Adrenal gland (tissue), 12 donors: Measurements from ENCODE around the gene CES5A. TPM values are rescaled to one million over a fixed set of nuclear protein-coding genes. Genes with fewer than 3 reads are reported as not detected.
A peak's percentile ranks its signal among the peaks of the same experiment; 100 is the strongest.
"Not testable (repeated sequence)": the region's sequence is repeated elsewhere in the genome, so short reads cannot be mapped to it uniquely, and the experiment has no call there.

Experiments used
- DNase-seq, 7 donors: peaks; one replicate each; pipeline ENCODE4 v3.0.0-alpha.2; 2019 to 2020
- H3K27ac ChIP-seq, 5 donors: fragments of 200-600 bp; sonication (generic) in 4 of 5; 1 replicate in 3 of 5; 2 replicates in 2 of 5; pipeline versions ENCODE4 v1.5.1 to v1.8.0; 2016 to 2020; ENCODE audit warnings: mild to moderate bottlenecking in 1 of 5
- H3K27me3 ChIP-seq: fragments of 200-600 bp; 2 replicates; pipeline ENCODE4 v1.8.0; 2021
- H3K36me3 ChIP-seq, 2 donors: fragments of 200-600 bp; replicated peaks in 1 of 2; 1 replicate in 1 of 2; 2 replicates in 1 of 2; pipeline versions ENCODE4 v1.5.1 to v1.8.0; 2018 to 2022
- H3K4me1 ChIP-seq, 2 donors: fragments of 200-600 bp; replicated peaks in 1 of 2; 1 replicate in 1 of 2; 2 replicates in 1 of 2; pipeline versions ENCODE4 v1.5.1 to v1.8.0; 2018 to 2021
- H3K4me3 ChIP-seq, 4 donors: fragments of 200-600 bp; sonication (generic) in 3 of 4; one replicate each; pipeline ENCODE4 v1.5.1; 2016 to 2018
- H3K9me3 ChIP-seq, 3 donors: fragments of 200-600 bp; sonication (generic) in 1 of 3; replicated peaks in 1 of 3; 1 replicate in 2 of 3; 2 replicates in 1 of 3; pipeline versions ENCODE4 v1.5.1 to v1.8.0; 2016 to 2021
- POLR2A ChIP-seq, 2 donors: fragments of 450-650 bp; IDR thresholded peaks; one replicate each; pipeline ENCODE4 v1.6.1; 2017; ENCODE audit warnings: antibody characterized with exemption in 2 of 2, mild to moderate bottlenecking in 2 of 2, moderate library complexity in 1 of 2
- WGBS, 4 donors: extraction: QIAGEN DNeasy Blood & Tissue Kit in 2 of 4; methylation state at CpG; one replicate each; pipeline versions ENCODE4 v1.1.5 to v1.1.7; 2013 to 2017; 5-methylcytosine and 5-hydroxymethylcytosine counted together
- intact Hi-C, 2 donors: fragments of 100-400 bp; cut with DNase I; formaldehyde crosslinking; loops; one replicate each; pipeline versions ENCODE4 v1.14.1 to v1.15.0; 2022 to 2023
- polyA plus RNA-seq, 3 donors: library from polyadenylated mRNA; stranded (reverse); fragments of 200-250 nt in 2 of 3; fragments of 350-450 nt in 1 of 3; fragmentation: Illumina TruSeq in 1 of 3; extraction: RNeasy Lipid Tissue Mini Kit (QIAGEN cat#74804) in 1 of 3; gene quantifications; one replicate each; pipeline ENCODE4 v1.2.3, GENCODE V29; 2013 to 2014
- total RNA-seq, 9 donors: library from RNA; depleted of rRNA in 4 of 9; stranded (reverse); fragments of >200 nt in 4 of 9; fragments of 120-200 nt in 1 of 9; fragmentation: NEBNext Ultra II Directional in 1 of 9; extraction: Animal tissue kit (Norgen Biotek cat#: 25700) in 1 of 9; gene quantifications; one replicate each; pipeline versions ENCODE4 v1.1.0 to v1.2.4, GENCODE V29; 2013 to 2023
- TF ChIP-seq, protein P1 (sequence below), 6 experiments: fragments of 450-650 bp in 4 of 6; fragments of 200-600 bp in 2 of 6; sonication (generic) in 1 of 6; IDR thresholded peaks; 1 replicate in 5 of 6; 2 replicates in 1 of 6; pipeline versions ENCODE4 v1.5.1 to v1.8.0; 2016 to 2021; ENCODE audit warnings: antibody characterized with exemption in 6 of 6, mild to moderate bottlenecking in 2 of 6, moderate library complexity in 1 of 6
- donor health status: healthy with polysubstance abuse.
- donor health status: Bipolar disorder and iron deficiency.
- donor health status: DM: yes; HTN: yes; CAD: no.
- donor health status: DM: no; HTN: no; CAD: no.
- donor health status: DM: no; HTN: no; CAD: no.
- donor health status: DM: yes; HTN: yes; CAD: no.

CES5A gene
- total and polyA plus RNA-seq, 12 donors = 0.07 to 0.67 (median 0.43) TPM; not detected in 8

DNA sequence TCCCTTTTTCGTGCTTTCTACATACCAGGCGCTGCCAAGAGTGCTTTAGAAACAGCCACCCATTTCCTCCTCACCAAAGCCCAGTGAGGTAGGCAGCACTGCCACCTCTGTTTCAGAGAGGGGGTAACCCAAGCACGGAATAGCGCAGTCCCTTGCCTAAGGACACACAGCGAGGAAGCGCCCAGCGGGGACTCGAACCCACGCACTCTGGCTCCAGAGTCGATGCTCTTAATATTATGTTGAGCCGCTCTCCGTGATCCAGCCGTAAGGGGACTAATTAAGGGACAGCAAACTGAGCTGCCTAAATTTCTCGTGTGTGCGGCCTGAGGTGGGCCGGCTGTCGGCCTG, 42.8 kb downstream of the CES5A start:
- no peaks in the 10 kb centered on the region for H3K27me3 ChIP-seq
- no peak overlapping the region for H3K4me3 ChIP-seq
- peaks cover 7 to 10% of the 10 kb centered on the region in 2 donors for H3K4me1 ChIP-seq
- no peaks in the 10 kb centered on the region for H3K9me3 ChIP-seq
- intact Hi-C loops = no loop called here
- WGBS, 4 donors = 83 to 94% (median 86%) methylated on average over 12 to 17 of the region's 17 CpGs
- no peaks in the 10 kb centered on the region for H3K36me3 ChIP-seq
- DNase-seq = no peak
- H3K27ac ChIP-seq = no peak overlapping the region
- TF ChIP-seq POLR2A (IDR thresholded peaks at IDR 0.05) = no peak
- TF ChIP-seq, protein P1, sequence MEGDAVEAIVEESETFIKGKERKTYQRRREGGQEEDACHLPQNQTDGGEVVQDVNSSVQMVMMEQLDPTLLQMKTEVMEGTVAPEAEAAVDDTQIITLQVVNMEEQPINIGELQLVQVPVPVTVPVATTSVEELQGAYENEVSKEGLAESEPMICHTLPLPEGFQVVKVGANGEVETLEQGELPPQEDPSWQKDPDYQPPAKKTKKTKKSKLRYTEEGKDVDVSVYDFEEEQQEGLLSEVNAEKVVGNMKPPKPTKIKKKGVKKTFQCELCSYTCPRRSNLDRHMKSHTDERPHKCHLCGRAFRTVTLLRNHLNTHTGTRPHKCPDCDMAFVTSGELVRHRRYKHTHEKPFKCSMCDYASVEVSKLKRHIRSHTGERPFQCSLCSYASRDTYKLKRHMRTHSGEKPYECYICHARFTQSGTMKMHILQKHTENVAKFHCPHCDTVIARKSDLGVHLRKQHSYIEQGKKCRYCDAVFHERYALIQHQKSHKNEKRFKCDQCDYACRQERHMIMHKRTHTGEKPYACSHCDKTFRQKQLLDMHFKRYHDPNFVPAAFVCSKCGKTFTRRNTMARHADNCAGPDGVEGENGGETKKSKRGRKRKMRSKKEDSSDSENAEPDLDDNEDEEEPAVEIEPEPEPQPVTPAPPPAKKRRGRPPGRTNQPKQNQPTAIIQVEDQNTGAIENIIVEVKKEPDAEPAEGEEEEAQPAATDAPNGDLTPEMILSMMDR (IDR thresholded peaks at IDR 0.05) = no peak

DNA sequence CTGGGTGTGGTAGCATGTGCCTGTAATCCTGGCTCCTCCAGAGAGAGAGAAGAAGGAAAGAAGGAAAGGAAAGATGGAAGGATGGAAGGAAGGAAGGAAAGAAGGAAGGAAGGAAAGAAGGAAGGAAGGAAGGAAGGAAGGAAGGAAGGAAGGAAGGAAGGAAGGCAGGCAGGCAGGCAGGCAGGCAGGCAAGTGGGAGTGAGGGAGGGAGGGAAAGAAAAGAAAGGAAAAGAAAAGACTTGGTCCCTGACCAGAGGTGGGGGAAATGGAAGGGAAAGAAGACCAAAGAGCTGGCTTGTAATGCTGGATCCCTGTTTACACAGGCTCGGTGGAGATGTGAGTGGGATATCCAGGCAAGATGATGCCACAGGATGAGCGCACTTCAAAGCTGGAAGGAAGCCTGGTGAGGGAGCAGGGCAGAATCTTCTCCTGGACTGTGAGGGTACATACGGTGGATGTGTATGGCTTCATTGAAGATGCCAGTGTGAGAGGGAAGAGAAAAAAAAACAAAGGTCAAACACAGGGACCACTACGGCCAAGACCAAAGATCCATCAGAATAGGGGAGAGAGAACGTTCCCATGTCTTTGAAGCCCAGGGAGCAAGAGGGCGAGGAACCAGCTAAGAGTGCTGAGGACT, 44.4 kb downstream of the CES5A start:
- no peak for DNase-seq
- Histone ChIP-seq H3K4me1 (peaks cover 1% of the 10 kb centered on the region in 2 donors), H3K27me3 (no peaks in the 10 kb centered on the region), H3K27ac (no peak overlapping the region), H3K4me3 (no peak overlapping the region), H3K9me3 (no peaks in the 10 kb centered on the region), H3K36me3 (no peaks in the 10 kb centered on the region)
- TF ChIP-seq, protein P1 (IDR thresholded peaks at IDR 0.05) = no peak
- TF ChIP-seq POLR2A (IDR thresholded peaks at IDR 0.05) = no peak
- intact Hi-C loops = no loop called here
- 73 to 81% (median 77%) methylated on average over 6 of the region's 6 CpGs for WGBS, 4 donors

DNA sequence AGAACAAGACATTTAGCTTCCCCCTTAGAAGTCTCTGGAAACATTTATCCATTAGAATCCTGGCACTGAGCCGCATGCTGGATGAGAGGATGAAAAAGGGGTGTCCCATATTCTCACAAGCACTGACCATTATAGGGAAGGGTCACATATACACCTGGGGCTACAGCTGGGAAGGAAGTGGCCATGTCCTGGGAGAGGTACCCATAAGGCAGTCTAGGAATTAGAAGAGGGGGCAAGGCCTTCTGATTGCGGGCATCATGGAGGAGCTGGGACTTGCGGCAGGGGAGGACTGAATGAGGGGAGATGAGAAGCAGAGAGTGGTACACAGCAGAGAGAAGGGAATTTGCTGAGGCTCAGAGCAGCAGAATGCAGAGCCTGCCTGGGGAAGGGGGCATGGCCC, 45.9 kb downstream of the CES5A start:
- H3K9me3 ChIP-seq, intact Hi-C loops, H3K4me3 ChIP-seq, H3K27ac ChIP-seq, H3K36me3 ChIP-seq, H3K27me3 ChIP-seq, H3K4me1 ChIP-seq: not testable (repeated sequence)
- 84 to 92% (median 88%) methylated on average over 3 of the region's 3 CpGs for WGBS, 4 donors
- peak in 1 of 7 donors; percentile 34 for DNase-seq

DNA sequence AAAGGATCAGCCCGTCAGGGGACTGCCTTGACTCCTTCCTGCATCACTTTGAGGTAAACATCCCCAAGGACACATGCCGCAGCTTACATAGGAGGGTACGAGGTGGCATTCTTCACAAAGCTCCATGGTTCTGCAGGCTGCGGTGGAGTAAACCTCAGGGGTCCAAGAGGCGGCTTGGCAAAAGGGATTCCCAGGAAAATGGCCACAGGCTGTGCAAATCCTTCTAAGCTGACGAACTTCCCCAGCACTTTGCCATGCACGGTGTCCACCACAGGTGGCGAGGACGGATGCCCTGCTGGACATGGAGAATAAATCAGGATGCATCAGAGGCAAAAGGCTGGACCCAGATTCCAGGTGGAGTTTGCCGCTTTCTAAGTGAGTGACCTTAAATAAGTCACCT, 46.5 kb downstream of the CES5A start:
- intact Hi-C loops = no loop called here
- peak in 1 of 7 donors; percentile 21 for DNase-seq
- no peaks in the 10 kb centered on the region for H3K9me3 ChIP-seq
- no peak for TF ChIP-seq POLR2A (IDR thresholded peaks at IDR 0.05)
- no peaks in the 10 kb centered on the region for H3K36me3 ChIP-seq
- 73 to 77% (median 73%) methylated on average over 10 of the region's 10 CpGs for WGBS, 4 donors
- no peak overlapping the region for H3K27ac ChIP-seq
- H3K4me1 ChIP-seq = no peaks in the 10 kb centered on the region
- H3K27me3 ChIP-seq = no peaks in the 10 kb centered on the region
- no peak overlapping the region for H3K4me3 ChIP-seq

DNA sequence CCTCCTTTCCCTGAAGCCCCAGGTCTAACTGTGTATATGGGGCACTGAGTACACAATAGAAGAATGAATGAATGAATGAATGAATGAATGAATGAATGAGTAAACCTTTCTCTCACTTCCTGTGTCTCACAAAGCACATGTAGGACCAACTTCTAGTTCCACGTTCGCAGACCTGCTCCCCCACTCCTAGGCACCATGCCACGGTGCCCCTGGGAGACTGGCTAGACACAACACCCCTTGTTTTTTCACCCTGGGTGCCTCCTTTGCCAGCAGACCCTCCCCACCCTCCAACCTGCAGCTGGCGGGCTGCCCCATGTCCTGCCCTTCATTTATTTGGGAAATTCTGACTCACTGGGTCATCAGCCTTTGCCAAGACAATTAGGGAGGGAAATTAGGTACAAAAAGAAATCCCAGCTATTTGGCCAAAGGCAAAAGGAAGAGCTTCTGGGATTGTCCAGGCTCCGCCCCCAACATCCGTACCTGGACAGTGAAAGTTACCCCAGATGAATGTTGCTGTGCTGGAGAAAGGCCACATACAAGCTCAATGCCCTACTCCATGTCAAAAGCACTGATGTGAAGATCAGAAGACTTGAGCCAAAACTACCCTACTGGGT, 50.0 kb downstream of the CES5A start:
- H3K9me3 ChIP-seq = no peaks in the 10 kb centered on the region
- H3K4me3 ChIP-seq = no peak overlapping the region
- peak in 1 of 7 donors; percentile 30 for DNase-seq
- no peaks in the 10 kb centered on the region for H3K36me3 ChIP-seq
- TF ChIP-seq, protein P1 (IDR thresholded peaks at IDR 0.05) = no peak
- TF ChIP-seq POLR2A (IDR thresholded peaks at IDR 0.05) = no peak
- WGBS, 4 donors = 61 to 77% (median 70%) methylated on average over 6 of the region's 6 CpGs
- no peak overlapping the region for H3K27ac ChIP-seq
- no peaks in the 10 kb centered on the region for H3K4me1 ChIP-seq
- intact Hi-C loops = no loop called here
- no peaks in the 10 kb centered on the region for H3K27me3 ChIP-seq
